Activated T-cell treated with anti-CD3 and anti-CD28 coated beads for 1 hour (primary cell): ENCODE data around the gene PSME2.

Experiments used
- DNase-seq: peaks from one replicate; pipeline ENCODE4 v3.0.0-alpha.2; 2020; ENCODE audit warnings: low read depth

The PSME2 gene

DNA sequence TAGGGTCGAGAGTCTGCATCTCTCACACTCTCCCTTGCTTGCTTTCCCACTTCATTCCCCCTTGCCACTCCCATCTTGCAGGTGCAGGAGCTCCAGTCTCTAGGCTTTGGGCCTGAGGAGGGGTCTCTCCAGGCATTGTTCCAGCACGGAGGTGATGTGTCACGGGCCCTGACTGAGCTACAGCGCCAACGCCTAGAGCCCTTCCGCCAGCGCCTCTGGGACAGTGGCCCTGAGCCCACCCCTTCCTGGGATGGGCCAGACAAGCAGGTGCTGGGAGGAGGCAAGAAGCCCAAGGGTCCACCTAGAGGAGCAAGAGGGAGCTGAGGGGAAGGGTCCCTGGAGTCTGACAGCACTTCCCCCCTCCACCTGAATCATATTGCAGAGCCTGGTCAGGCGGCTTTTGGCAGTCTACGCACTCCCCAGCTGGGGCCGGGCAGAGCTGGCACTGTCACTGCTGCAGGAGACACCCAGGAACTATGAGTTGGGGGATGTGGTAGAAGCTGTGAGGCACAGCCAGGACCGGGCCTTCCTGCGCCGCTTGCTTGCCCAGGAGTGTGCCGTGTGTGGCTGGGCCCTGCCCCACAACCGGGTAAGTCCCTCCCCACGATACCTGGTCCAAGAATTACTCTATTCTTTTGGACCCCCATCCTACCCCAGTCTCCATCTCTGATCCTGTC, 5.1 kb upstream of the PSME2 start:
- DNase-seq: no peak

DNA sequence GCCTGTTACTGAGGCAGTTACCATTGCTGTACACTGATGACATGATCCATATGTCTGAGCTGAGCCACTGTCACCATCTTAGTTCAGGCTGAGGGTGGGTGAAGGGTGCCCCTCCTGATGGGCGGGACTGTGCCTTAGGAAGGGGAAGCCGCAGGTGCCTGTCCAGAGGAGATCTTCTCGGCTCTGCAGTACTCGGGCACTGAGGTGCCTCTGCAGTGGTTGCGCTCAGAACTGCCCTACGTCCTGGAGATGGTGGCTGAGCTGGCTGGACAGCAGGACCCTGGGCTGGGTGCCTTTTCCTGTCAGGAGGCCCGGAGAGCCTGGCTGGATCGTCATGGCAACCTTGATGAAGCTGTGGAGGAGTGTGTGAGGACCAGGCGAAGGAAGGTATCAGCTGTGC, 4.6 kb upstream of the PSME2 start:
- no peak for DNase-seq

DNA sequence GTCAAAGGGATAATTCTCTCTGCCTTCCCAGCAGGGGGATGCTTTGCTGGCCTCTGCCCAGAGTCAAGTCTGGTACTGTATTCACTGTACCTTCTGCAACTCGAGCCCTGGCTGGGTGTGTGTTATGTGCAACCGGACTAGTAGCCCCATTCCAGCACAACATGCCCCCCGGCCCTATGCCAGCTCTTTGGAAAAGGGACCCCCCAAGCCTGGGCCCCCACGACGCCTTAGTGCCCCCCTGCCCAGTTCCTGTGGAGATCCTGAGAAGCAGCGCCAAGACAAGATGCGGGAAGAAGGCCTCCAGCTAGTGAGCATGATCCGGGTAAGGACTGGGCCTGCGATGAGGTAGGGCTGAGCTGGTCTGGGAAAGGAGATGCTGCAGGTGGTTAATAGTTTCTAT, 4.2 kb upstream of the PSME2 start:
- DNase-seq: no peak

DNA sequence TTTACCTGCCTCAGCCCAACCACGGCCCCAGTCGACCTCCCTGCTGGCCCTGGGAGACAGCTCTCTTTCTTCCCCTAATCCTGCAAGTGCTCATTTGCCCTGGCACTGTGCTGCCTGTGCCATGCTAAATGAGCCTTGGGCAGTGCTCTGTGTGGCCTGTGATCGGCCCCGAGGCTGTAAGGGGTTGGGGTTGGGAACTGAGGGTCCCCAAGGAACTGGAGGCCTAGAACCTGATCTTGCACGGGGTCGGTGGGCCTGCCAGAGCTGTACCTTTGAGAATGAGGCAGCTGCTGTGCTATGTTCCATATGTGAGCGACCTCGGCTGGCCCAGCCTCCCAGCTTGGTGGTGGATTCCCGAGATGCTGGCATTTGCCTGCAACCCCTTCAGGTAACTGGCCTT, 3.7 kb upstream of the PSME2 start:
- no peak for DNase-seq

DNA sequence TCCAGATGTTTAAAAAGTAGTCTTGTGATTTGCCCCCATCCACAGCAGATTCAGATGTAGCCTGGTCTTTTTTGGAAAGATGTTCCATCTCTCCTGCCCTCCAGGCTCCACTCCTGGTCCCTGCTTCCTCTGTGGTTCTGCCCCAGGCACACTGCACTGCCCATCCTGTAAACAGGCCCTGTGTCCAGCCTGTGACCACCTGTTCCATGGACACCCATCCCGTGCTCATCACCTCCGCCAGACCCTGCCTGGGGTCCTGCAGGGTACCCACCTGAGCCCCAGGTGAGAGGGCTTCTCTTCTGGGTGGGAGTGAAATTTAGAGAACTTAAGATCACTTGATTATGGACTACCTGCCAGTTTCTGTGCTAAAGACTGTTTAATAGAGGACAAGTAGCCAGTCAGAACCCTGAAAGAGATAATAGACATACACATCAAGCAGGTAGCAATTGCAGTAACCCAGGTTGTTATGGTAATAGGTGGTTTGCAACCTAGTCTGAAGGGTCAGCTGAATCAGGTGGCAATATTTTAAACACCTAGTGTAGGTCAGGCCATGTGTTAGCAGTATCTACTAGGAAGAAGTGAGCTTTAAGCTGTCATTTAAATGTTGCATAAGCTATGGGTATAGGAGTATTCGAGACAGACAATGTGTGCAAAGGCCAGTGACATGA, 3.0 kb upstream of the PSME2 start:
- DNase-seq: no peak

DNA sequence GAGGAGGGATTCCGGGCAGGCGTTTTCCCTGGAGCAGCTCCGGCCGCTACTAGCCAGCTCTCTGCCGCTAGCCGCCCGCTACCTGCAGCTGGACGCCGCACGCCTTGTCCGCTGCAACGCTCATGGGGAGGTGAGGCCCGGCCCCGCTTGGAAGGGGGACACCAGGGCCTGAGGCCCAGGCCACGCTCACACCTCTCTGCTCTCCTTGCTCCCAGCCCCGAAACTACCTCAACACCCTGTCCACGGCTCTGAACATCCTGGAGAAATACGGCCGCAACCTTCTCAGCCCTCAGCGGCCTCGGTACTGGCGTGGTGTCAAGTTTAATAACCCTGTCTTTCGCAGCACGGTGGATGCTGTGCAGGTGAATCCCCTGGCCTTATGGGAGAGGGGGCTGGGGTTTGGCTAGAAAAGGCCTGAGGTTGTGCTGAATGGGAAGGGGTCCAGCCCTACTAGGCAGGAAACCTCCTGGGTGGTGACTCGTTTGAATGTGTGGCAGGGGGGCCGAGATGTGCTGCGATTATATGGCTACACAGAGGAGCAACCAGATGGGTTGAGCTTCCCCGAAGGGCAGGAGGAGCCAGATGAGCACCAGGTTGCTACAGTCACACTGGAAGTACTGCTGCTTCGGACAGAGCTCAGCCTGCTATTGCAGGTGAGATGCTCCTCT, 1.5 kb upstream of the PSME2 start:
- DNase-seq: no peak

DNA sequence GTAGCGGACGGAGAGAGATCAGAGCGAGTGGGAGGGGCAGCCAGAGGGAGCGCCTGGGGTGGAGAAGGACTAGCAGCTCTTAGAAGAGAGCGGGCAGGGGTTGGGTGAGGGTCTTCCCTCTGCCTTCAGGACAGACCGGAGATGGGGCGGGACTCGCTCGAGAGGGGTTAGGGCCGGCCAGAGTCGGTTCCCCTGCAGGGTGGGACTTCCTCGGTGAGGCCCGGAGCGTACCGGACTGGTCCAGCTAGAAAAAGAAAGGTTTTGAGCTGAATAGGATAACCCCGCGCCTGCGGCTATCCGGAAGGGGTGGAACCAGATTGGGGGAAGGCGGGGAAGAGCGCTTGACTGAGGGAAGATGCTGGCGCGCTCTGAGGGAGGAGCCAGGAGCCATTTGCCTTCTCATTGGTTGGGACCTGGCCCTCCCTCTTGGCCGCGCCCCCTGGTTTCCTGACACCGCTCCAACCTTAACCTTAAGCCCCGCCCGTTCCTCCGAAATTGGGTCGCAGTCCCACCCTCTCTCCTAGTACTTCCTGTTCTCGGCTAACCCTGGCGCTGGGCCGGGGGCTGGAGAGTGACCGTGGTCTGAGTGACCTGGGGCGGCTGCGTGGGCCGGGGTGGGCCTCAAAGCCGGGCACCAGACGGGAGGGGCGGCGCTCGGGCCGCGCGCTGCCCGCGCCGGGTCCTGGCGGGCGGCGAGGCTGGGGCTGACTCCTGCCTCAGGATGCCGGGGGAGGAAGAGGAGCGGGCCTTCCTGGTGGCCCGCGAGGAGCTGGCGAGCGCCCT, 759 bp upstream of the PSME2 start, which contains the start of gene RNF31:
RNF31 (plus strand) TSS at position 521 of the 783 bp plus-strand sequence; CDS start at position 722, 201 bp downstream.
- peak; percentile 96 for DNase-seq

DNA sequence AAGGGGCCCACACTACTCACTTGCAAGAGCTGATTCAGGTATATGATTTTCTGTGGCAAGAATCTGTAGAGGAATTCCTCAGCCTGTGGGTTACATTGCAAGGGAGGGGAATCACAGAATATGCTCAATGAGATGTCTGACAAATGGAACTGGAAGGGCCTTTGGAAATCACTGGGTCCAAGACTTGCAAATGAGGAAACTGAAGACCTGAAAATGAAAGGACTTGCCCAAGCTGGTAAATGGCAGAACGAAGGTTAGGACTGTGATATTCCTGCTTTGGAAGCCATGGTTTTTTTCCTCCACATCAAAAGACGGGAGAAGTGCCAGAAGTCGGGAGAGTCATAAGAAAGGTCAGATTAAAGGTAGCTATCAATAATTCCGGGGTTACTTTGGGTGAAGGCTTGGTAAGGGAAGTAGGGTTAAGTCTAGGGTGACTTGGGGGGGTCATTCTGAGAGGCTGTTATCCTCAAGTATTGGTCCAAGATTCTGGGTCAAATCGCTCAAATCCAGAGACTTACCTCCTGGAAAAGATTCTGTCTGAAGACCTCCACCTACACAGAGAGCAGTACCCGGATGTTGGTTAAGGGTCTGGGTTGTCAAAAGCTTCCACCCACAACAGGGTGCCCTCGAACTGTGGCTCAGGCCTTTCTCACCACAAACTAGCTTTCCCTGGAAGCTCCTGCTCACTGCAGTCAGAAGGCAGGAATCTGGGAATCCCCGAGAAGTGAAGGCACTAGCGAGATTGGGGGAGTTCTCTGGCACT, 539 bp downstream of the PSME2 start:
- DNase-seq: no peak

DNA sequence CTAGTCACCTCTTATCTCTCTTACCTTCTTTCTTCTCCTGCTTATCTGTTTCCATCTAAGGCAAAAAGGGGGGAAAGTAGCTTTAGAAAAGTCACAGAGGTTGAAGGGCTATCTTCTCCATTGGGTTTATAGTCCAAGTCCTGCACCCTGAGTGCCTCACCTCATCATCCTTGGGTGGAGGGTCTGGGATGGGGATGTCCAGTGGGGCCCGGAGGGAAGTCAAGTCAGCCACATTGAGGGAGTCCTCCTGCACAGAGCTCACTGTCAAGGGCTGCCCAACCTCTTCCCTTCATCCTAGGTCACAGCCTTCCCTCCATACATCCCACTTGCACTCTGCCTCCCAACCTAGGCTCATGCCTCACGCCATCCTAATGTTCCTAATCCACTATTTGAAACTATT, 1.2 kb downstream of the PSME2 start:
- no peak for DNase-seq

DNA sequence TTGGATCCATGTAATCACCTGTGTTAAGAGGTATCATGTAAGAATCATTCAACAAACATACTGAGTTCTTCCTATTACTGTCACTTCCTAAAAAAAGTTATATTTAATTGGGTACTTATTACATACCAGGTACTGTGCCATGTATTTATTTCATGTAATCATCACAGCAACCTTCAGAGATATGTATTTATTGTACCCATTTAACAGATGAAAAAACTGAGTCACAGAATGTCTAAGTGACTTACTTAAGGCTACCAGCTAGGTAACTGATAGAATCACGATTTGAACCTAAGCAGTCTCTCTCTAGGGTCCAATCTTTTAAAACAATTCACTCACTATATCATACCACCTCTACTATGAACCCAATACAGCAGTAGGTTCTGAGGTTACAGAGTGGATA, 2.0 kb downstream of the PSME2 start:
- DNase-seq: no peak

DNA sequence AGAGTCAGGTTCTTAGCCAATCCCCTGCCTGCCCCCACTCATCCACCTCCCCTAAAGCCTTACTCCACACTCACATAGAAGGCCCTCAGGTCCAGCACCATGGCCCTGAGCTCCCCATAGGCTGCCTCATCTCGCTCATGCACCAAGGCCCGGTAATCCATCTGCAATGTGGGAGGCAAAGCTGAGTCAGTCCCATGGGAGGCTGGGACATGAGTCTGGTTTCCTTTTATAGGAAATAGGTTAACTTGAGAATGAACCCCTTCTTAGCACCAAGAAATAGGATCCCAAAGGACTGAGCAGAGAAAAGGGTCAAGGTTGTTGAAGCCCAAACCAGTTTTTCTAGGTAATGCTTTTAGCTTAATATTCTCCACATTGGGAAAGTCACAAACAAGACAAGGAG, 2.9 kb downstream of the PSME2 start:
- no peak for DNase-seq

DNA sequence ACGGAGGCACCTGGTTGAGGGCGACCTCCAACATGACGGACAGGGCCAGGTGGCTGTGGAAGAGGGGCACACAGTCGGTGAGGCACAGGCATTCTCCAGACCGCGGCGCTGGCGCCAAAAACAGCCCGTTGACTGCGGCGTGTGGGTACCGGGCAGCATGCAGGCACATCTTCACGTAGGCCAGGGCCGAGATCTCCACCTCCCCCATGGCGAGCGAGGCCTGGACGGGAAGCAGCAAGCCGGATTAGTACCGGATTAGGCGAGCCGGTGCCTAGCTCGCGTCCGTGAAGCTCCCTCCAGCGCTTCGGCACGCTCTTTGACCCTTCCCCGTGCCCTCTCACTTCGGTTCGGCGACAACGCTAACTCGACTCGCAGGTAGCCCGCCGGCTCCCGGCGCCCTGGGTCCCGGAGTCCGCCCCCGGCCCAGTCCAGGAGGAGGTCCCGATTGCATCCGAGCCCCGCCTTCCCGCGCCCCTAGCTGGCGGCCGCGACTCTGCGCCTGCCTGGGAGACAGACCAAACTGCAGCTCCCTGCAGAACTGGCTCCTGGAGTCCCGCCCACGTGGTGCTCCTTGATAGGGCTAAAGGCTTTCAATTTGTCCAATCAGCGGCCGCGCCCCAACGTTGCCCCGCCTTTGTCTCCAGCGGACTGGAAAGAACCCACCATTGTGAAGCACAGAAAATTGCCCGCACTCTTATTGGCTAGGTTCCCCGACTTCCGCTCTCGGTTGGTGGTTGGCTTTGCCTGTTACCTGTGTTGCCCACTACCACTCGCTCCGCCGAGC, 5.1 kb downstream of the PSME2 start, which contains the start of gene EMC9:
EMC9 (minus strand) TSS at position 495 of the 784 bp plus-strand sequence; CDS start at position 208, 287 bp downstream.
- peak; percentile 98 for DNase-seq

DNA sequence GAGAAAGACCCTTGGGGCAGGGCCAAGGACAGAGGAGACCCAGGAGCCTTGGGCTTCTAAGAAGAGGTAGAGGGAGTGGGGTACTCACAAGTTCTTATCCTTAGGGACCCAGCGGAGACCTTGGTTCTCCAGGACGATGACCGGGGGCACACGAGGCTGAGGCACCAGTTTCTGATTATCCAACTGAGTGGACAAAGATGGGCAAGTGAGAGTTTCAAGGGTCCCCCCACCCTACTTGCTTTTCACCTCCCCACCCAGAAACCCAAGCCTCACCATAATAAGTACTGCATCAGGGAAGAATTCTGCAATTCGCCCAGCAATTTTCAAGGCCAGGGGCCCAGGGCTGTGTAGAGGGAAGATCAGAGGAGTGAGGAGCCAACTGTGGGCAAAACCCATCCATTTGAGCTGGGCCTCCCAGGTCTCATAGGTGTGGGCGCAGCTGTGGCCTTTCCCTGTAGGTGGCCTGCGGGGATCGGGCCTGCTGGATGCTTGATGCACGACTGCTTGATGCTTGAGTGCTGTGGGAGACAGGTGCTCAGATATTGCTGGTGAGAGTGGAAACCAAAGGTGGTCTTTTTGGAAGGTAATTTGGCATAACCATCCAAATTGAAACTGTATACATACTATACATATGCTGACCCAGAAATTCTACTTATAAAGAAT, 7.0 kb downstream of the PSME2 start:
- no peak for DNase-seq

DNA sequence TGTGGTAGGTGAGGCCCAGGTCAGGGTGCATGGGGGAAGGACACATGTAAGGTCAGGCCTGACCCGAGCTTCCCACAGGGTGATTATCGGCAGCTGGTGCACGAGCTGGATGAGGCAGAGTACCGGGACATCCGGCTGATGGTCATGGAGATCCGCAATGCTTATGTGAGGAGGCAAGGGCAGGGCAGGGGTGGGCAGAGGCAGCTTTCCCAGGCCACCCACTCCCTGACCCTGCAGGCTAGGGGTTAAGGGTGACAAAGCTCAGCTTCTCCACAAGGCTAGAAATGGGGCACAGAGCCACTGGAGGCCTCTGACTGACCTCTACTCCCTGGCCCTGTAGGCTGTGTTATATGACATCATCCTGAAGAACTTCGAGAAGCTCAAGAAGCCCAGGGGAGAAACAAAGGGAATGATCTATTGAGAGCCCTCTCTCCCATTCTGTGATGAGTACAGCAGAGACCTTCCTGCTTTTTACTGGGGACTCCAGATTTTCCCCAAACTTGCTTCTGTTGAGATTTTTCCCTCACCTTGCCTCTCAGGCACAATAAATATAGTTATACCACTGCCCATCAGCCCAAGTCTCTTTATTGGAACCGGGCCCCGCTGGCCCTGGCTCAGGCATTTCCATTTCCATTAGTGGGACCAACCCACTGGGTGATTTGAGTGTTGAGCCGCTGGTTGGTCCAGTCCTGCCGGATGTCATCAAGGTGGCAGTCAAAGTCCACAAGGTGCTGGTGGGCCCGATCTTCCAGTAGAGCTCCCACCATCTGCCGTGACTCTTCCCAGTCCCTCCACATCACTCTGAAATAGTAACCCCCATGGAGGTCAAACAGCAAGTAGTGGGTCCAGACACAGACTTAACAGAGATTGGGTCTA, 7.8 kb downstream of the PSME2 start:
- no peak for DNase-seq

DNA sequence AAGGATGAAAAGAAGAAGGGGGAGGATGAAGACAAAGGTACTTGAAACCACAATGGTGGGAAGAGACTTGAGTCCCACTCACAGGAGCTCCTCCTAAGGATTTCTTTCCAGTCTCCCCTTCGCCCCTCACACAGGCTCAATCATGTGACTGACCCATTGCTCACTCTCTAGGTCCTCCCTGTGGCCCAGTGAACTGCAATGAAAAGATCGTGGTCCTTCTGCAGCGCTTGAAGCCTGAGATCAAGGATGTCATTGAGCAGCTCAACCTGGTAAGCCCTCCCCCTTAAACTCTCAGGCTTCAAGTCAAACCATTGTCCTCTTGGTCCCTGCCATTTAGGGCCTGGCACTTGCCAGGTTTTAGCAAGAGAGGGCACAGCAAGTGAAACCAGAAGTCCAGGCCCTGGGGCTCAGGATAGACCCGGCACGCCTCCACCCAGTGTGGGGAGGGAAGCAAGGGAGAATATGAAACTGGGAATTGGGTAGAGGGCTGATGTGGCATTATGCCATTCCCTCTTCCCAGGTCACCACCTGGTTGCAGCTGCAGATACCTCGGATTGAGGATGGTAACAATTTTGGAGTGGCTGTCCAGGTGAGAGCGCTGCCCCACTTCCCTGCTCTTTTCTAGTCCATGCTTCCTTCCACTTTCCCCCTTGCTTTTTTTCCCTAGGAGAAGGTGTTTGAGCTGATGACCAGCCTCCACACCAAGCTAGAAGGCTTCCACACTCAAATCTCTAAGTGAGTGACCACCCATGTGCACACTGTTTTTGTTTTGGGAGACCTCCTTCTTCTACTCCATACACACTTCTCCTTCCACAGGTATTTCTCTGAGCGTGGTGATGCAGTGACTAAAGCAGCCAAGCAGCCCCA, 8.6 kb downstream of the PSME2 start:
- no peak for DNase-seq

DNA sequence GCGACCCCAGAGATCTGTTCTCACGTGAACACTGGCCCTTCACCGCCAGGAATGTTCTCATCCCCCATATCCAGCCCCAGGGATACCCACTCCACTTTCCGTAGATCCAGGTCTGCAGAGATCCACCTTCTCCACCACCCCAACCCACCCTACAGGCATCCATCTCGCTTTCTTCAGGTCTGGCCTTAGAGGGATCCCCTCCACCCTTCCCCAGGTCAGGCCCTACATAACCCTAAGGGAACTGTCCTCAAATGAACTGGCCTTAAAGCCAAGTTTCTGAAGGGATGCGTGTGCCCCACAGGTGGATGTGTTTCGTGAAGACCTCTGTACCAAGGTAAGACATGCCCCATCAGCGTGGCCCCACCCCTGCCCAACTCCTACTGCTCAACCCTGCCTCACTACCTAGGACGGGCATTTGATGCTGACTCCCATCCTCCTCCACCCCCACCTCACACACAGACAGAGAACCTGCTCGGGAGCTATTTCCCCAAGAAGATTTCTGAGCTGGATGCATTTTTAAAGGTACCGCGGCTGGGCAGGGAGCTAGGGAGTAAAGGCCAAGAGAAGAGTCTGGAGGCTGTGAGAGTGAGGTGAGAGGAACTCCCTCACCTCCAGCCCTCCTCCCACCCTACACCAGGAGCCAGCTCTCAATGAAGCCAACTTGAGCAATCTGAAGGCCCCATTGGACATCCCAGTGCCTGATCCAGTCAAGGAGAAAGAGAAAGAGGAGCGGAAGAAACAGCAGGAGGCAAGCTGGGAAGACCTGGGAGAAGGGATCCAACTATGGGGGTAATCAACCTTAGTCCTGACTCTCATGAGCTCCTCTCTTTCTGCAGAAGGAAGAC, 9.5 kb downstream of the PSME2 start:
- DNase-seq: no peak
